Activated CD4-positive, alpha-beta T cell treated with anti-CD3 and anti-CD28 coated beads for 48 hours (primary cell): ENCODE data around the gene FOXN1.

Experiments
- DNase-seq: peaks from one replicate; pipeline ENCODE4 v3.0.0-alpha.2; 2020

The FOXN1 gene

GRCh38 chr17:28478712-28479615 is 27.2 kb upstream of the FOXN1 start:
- no peak for DNase-seq

GRCh38 chr17:28480278-28480677 is 25.9 kb upstream of the FOXN1 start:
- DNase-seq, result no peak

GRCh38 chr17:28480799-28481571 is 25.2 kb upstream of the FOXN1 start:
- no peak for DNase-seq

GRCh38 chr17:28482551-28483199 is 23.5 kb upstream of the FOXN1 start:
- no peak for DNase-seq

GRCh38 chr17:28484296-28484695 is 21.9 kb upstream of the FOXN1 start:
- no peak for DNase-seq

- DNase-seq, result no peak
These were observed 21.1 kb upstream of the FOXN1 start for GRCh38 chr17:28485049-28485448.

- no peak for DNase-seq
These were observed 18.1 kb upstream of the FOXN1 start for GRCh38 chr17:28487881-28488532.

- DNase-seq, result no peak
These were observed 17.4 kb upstream of the FOXN1 start for GRCh38 chr17:28488533-28489276.

GRCh38 chr17:28491286-28491685 is 14.9 kb upstream of the FOXN1 start:
- DNase-seq, result no peak

- DNase-seq, result no peak
These were observed 14.3 kb upstream of the FOXN1 start for GRCh38 chr17:28491860-28492259.

- no peak for DNase-seq
These were observed 13.5 kb upstream of the FOXN1 start for GRCh38 chr17:28492352-28493310.

GRCh38 chr17:28493460-28493859 is 12.7 kb upstream of the FOXN1 start:
- no peak for DNase-seq

- peak; percentile 87 for DNase-seq
These were observed 11.5 kb upstream of the FOXN1 start for GRCh38 chr17:28494445-28495188.

GRCh38 chr17:28495635-28496034 is 10.5 kb upstream of the FOXN1 start:
- DNase-seq, result no peak

GRCh38 chr17:28497931-28498330 is 8.2 kb upstream of the FOXN1 start:
- no peak for DNase-seq

GRCh38 chr17:28498652-28499363 is 7.3 kb upstream of the FOXN1 start:
- no peak for DNase-seq

- DNase-seq, result no peak
These were observed 6.8 kb upstream of the FOXN1 start for GRCh38 chr17:28499364-28499664.

- no peak for DNase-seq
These were observed 6.3 kb upstream of the FOXN1 start for GRCh38 chr17:28499684-28500357.

- no peak for DNase-seq
These were observed 5.3 kb upstream of the FOXN1 start for GRCh38 chr17:28500712-28501379.
